CD4-positive, alpha-beta T cell treated with Interleukin-15 for 4 hours (primary cell): Measurements from ENCODE around the gene MRPL14.

Experiments used
- DNase-seq: peaks from one replicate; pipeline ENCODE4 v3.0.0-alpha.2; 2020; ENCODE audit warnings: low spot score

MRPL14 gene

DNA sequence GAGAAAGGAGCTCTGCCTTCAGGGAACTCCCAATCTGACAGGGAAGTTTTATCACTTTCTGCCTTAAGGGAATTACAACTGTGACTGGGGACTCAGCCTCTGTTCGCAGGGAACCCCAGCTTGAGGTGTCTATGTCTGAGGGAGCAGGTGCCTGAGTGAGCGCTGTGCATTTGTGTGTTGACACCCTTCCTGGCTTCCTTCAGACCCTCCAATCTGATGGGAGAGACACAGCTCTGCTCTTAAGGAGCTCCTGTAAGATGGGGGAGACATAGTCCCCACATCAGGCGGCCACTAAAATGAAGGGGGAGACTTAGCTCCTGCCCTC, 62.3 kb downstream of the MRPL14 start:
- no peak for DNase-seq

GRCh38 chr6:44064089-44064947, 62.9 kb downstream of the MRPL14 start:
- no peak for DNase-seq

GRCh38 chr6:44063561-44064059, 63.6 kb downstream of the MRPL14 start:
- no peak for DNase-seq
